Fibroblast of lung (primary cell): ENCODE data around the gene SAP30BP.

Experiments
- EZH2 ChIP-seq: IDR thresholded peaks from 2 replicates; pipeline ENCODE4 v1.5.1; 2012; ENCODE audit warnings: low read length, control low read depth, mild to moderate bottlenecking; ENCODE audit errors: missing control alignments
- TF ChIP-seq, protein P1 (sequence below), 2 donors: IDR thresholded peaks in 1 of 2; conservative IDR thresholded peaks in 1 of 2; 1 replicate in 1 of 2; 2 replicates in 1 of 2; pipeline ENCODE4 v1.5.1; 2011 to 2012; ENCODE audit warnings: low read length in 2 of 2, control low read depth in 1 of 2, inconsistent platforms in 1 of 2, low read depth in 1 of 2, mild to moderate bottlenecking in 1 of 2

DNA sequence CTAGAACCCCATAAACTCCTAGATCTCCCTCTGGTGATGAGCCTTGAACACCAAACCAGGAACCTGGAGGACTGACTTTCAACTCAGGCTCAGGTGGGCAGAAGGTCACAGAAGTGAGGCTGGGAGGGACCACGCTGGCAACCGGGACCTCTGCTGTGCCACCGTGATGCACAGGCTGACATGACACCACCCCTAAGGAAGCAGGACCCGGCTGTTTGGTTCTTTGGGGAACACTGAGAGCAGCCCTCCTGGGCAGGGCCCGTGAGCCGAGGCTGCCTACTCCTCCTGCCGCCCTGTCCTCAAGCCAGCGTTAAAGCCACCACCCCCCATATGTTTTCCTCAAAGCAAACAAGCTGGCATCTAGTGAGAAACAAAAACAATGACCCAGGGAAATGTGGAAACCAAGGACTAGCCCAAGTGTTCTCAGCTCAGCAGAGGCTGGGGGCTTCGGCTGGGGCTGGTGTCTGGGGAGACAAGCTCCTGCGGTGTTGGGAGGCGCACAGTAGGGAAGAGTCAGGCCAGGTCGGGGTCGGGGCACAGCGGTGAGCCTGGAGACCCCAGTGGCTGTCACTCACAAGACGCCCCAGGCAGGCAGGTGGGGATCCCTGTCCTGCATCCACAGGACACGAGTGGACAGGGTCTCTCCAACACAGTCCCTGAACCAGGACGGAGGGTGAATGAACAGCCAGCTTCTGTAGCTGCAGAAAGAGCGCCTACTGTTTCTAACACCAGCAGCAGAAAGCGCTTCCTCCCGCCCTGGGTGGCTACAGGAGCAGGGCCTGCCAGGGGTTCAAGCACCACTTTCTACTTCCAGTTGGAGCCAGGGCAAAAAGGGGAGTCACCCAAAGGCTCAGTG, 32.2 kb upstream of the SAP30BP start:
- no peak for TF ChIP-seq EZH2
- TF ChIP-seq, protein P1, sequence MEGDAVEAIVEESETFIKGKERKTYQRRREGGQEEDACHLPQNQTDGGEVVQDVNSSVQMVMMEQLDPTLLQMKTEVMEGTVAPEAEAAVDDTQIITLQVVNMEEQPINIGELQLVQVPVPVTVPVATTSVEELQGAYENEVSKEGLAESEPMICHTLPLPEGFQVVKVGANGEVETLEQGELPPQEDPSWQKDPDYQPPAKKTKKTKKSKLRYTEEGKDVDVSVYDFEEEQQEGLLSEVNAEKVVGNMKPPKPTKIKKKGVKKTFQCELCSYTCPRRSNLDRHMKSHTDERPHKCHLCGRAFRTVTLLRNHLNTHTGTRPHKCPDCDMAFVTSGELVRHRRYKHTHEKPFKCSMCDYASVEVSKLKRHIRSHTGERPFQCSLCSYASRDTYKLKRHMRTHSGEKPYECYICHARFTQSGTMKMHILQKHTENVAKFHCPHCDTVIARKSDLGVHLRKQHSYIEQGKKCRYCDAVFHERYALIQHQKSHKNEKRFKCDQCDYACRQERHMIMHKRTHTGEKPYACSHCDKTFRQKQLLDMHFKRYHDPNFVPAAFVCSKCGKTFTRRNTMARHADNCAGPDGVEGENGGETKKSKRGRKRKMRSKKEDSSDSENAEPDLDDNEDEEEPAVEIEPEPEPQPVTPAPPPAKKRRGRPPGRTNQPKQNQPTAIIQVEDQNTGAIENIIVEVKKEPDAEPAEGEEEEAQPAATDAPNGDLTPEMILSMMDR (conservative IDR thresholded peaks at IDR 0.05 in 1 of 2, IDR thresholded peaks at IDR 0.05 in 1 of 2; ENCODE audit: low read depth in 1 of 2, low read length in 2 of 2) = no peak
